DMS53 (cell line): ENCODE results near the gene RPL31.

ENCODE experiments used
- DNase-seq: peaks from one replicate; lab custom pipeline; 2025; lab: John Stamatoyannopoulos, UW

RPL31 gene

GRCh38 chr2:100975521-100975785 is 26.6 kb upstream of the RPL31 start:
- DNase-seq: no peak

- DNase-seq: no peak
Measured at GRCh38 chr2:100976061-100976460, 26.0 kb upstream of the RPL31 start.

- peak; percentile 91 for DNase-seq
Measured at GRCh38 chr2:100976645-100977391, 25.3 kb upstream of the RPL31 start.

- no peak for DNase-seq
Measured at GRCh38 chr2:100977511-100977910, 24.6 kb upstream of the RPL31 start.

GRCh38 chr2:100978582-100979191 is 23.4 kb upstream of the RPL31 start:
- DNase-seq: no peak

GRCh38 chr2:100980046-100980445 is 22.0 kb upstream of the RPL31 start:
- no peak for DNase-seq

- no peak for DNase-seq
Measured at GRCh38 chr2:100981011-100981410, 21.1 kb upstream of the RPL31 start.

- no peak for DNase-seq
Measured at GRCh38 chr2:100982431-100982861, 19.6 kb upstream of the RPL31 start.

- DNase-seq: no peak
Measured at GRCh38 chr2:100983201-100983600, 18.9 kb upstream of the RPL31 start.

- no peak for DNase-seq
Measured at GRCh38 chr2:100983684-100984310, 18.3 kb upstream of the RPL31 start.

- peak; percentile 92 for DNase-seq
Measured at GRCh38 chr2:100984892-100985307, 17.2 kb upstream of the RPL31 start.

- DNase-seq: no peak
Measured at GRCh38 chr2:100986157-100986556, 15.9 kb upstream of the RPL31 start.

GRCh38 chr2:100987536-100987935 is 14.6 kb upstream of the RPL31 start:
- DNase-seq: no peak

- DNase-seq: no peak
Measured at GRCh38 chr2:100987974-100988373, 14.1 kb upstream of the RPL31 start.

GRCh38 chr2:100988630-100989417 is 13.3 kb upstream of the RPL31 start:
- no peak for DNase-seq

- DNase-seq: no peak
Measured at GRCh38 chr2:100989666-100990065, 12.4 kb upstream of the RPL31 start.

- DNase-seq: no peak
Measured at GRCh38 chr2:100990166-100990565, 11.9 kb upstream of the RPL31 start.

GRCh38 chr2:100990650-100991403 is 11.3 kb upstream of the RPL31 start:
- no peak for DNase-seq

GRCh38 chr2:100991404-100991773 is 10.7 kb upstream of the RPL31 start:
- DNase-seq: no peak

- DNase-seq: no peak
Measured at GRCh38 chr2:100992262-100992661, 9.8 kb upstream of the RPL31 start.

- no peak for DNase-seq
Measured at GRCh38 chr2:100993294-100993693, 8.8 kb upstream of the RPL31 start.
